ENCODE measurements around the gene IRX2.

IRX2 gene

GRCh38 chr5:2704806-2705645 is 46.5 kb downstream of the IRX2 start:
- no peak overlapping the region for H3K27ac ChIP-seq
- no peak for TF ChIP-seq CTCF (conservative IDR thresholded peaks at IDR 0.05)
- TF ChIP-seq ZFX (IDR thresholded peaks at IDR 0.05), result no peak

- H3K27ac ChIP-seq, result no peak overlapping the region
- TF ChIP-seq CTCF (conservative IDR thresholded peaks at IDR 0.05), result no peak
- TF ChIP-seq ZFX (IDR thresholded peaks at IDR 0.05), result no peak
These were observed 47.4 kb downstream of the IRX2 start for GRCh38 chr5:2704111-2704510.

DNA sequence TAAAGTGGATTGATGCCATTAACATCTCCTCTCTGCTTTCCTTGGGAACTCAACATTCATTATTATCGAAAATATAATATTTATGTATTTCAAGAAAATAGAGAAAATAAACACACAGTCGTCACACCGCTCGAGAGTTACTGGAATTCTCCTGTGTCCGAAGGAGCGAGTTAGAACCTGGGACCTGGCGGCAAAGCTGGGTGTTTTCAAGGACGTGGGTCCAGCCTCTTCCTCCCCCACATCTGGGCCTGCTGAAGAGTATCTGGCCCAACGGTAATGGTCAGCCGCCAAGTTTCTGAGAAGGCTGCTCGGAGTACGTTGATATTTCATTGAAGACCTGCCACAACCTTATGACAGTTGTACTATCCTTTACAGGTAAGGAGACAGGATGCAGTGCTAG is 47.9 kb downstream of the IRX2 start:
- TF ChIP-seq ZFX (IDR thresholded peaks at IDR 0.05) (no peak), CTCF (conservative IDR thresholded peaks at IDR 0.05) (no peak)
- H3K27ac ChIP-seq, result no peak overlapping the region

- TF ChIP-seq ZFX (IDR thresholded peaks at IDR 0.05) (no peak), CTCF (conservative IDR thresholded peaks at IDR 0.05) (no peak)
- H3K27ac ChIP-seq, result no peak overlapping the region
These were observed 48.4 kb downstream of the IRX2 start for GRCh38 chr5:2703041-2703440.

DNA sequence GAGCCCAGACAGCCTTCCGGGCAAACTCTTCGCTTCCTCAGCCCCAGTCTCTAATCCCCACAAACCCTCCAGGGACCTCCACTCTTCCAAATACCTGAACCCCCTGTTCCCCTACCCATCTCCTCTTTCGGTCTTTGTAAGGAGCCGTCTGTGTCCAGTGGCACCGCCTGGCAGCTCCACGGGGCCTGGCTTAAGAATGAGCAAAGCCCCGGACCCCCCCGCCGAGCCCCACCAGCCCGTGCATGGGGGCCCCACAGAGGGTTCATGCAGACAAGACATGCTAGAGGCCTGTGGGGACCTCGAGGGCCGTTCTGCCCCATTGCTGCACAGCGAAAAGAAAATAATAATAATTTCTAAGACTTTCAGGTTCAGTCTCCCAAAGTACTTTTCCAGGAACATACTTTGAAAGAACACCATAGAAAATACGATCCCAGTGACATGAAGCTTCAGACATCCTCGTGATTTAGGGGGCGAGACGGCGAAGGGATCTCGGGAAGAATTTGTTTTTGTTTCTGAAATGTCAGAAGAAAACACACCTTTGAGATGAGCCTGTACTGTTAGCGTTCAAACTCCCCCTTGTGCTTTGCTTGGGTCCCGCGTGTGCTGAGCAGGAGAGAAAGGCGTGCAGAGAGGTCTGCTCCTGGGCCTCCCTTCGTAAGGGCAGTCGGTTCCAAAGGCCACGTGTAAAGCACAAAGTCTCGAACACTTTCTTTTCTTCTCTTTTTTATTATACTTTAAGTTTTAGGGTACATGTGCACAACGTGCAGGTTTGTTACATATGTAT is 49.2 kb downstream of the IRX2 start:
- TF ChIP-seq ZFX (IDR thresholded peaks at IDR 0.05) (no peak), CTCF (conservative IDR thresholded peaks at IDR 0.05) (no peak)
- no peak overlapping the region for H3K27ac ChIP-seq

GRCh38 chr5:2701592-2701991 is 49.9 kb downstream of the IRX2 start:
- TF ChIP-seq CTCF (conservative IDR thresholded peaks at IDR 0.05) (no peak; the same call in 1 of the 2 replicates), ZFX (IDR thresholded peaks at IDR 0.05) (no peak)
- no peak overlapping the region for H3K27ac ChIP-seq

- H3K27ac ChIP-seq, result no peak overlapping the region
- TF ChIP-seq ZFX (IDR thresholded peaks at IDR 0.05) (no peak), CTCF (conservative IDR thresholded peaks at IDR 0.05) (no peak)
These were observed 50.6 kb downstream of the IRX2 start for GRCh38 chr5:2700876-2701275.
